Measurements from ENCODE around the gene HENMT1.
"Not testable (repeated sequence)": the region's sequence is repeated elsewhere in the genome, so short reads cannot be mapped to it uniquely, and the experiment has no call there.

HENMT1 gene

GRCh38 chr1:108669679-108670078 is 8.8 kb upstream of the HENMT1 start:
- no peak overlapping the region for H3K27ac ChIP-seq
- TF ChIP-seq, protein P1, sequence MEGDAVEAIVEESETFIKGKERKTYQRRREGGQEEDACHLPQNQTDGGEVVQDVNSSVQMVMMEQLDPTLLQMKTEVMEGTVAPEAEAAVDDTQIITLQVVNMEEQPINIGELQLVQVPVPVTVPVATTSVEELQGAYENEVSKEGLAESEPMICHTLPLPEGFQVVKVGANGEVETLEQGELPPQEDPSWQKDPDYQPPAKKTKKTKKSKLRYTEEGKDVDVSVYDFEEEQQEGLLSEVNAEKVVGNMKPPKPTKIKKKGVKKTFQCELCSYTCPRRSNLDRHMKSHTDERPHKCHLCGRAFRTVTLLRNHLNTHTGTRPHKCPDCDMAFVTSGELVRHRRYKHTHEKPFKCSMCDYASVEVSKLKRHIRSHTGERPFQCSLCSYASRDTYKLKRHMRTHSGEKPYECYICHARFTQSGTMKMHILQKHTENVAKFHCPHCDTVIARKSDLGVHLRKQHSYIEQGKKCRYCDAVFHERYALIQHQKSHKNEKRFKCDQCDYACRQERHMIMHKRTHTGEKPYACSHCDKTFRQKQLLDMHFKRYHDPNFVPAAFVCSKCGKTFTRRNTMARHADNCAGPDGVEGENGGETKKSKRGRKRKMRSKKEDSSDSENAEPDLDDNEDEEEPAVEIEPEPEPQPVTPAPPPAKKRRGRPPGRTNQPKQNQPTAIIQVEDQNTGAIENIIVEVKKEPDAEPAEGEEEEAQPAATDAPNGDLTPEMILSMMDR (IDR thresholded peaks at IDR 0.05), result no peak
- no peak for TF ChIP-seq ZFX (IDR thresholded peaks at IDR 0.05; ENCODE audit: borderline replicate concordance)

- no peak for TF ChIP-seq ZFX (IDR thresholded peaks at IDR 0.05; ENCODE audit: borderline replicate concordance)
- TF ChIP-seq, protein P1 (IDR thresholded peaks at IDR 0.05), result no peak
- H3K27ac ChIP-seq, result no peak overlapping the region
These were observed 7.9 kb upstream of the HENMT1 start for GRCh38 chr1:108668777-108669176.

DNA sequence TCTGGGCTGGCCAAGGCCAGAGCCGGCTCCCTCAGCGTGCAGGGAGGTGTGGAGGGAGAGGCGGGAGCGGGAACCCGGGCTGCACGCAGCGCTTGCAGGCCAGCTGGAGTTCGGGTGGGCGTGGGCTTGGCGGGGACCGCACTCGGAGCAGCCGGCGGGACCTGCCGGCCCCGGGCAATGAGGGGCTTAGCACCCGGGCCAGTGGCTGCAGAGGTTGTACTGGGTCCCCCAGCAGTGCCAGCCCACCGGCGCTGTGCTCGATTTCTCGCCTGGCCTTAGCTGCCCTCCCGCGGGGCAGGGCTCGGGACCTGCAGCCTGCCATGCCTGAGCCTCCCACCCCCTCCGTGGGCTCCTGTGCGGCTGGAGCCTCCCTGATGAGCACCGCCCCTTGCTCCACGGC is 6.5 kb upstream of the HENMT1 start:
- not testable (repeated sequence) for H3K27ac ChIP-seq

DNA sequence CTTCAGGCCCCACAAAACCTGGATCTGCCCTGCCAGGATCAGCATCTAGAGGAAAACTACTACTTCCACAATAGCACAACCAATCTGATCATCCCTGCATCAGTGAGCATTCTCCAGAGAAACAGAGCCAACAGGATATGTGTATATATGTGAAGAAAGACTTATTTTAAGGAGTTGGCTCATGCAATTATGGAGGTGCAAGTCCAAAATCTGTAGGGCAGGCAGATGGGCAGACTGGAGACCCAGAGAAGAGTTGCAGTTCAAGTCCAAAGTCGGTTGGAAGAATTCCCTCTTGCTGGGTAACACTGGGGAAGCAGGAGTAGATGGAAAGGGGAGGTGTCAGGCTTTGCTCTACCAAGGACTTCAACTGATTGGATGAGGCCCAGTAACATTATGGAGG is 4.9 kb upstream of the HENMT1 start:
- H3K27ac ChIP-seq, result no peak overlapping the region
- TF ChIP-seq, protein P1 (IDR thresholded peaks at IDR 0.05), result no peak
- no peak for TF ChIP-seq ZFX (IDR thresholded peaks at IDR 0.05; ENCODE audit: borderline replicate concordance)

GRCh38 chr1:108665067-108665466 is 4.2 kb upstream of the HENMT1 start:
- no peak for TF ChIP-seq ZFX (IDR thresholded peaks at IDR 0.05; ENCODE audit: borderline replicate concordance)
- TF ChIP-seq, protein P1 (IDR thresholded peaks at IDR 0.05), result no peak
- H3K27ac ChIP-seq, result no peak overlapping the region

DNA sequence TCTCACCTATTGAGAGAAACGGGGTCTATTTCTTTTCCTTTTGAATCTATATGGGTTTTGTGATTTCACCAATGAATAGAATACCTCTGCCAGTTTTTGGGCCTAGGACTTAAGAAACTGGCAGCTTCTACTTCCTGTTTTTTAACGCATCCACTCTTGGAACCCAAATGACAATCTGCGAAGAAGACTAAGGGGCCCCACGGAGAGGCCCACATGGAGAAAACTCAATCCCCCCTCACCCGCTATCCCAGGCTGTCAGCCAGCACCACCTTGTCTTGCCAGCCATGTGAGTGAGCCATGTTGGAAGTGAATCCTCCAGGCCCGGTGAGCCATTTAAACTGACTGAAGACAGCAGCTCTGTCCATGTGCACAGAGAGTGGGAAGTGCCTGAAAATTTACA is 3.6 kb upstream of the HENMT1 start:
- H3K27ac ChIP-seq, result no peak overlapping the region
- no peak for TF ChIP-seq ZFX (IDR thresholded peaks at IDR 0.05; ENCODE audit: borderline replicate concordance)
- TF ChIP-seq, protein P1 (IDR thresholded peaks at IDR 0.05), result no peak

GRCh38 chr1:108663074-108663473 is 2.2 kb upstream of the HENMT1 start:
- no peak for TF ChIP-seq ZFX (IDR thresholded peaks at IDR 0.05; ENCODE audit: borderline replicate concordance)
- TF ChIP-seq, protein P1 (IDR thresholded peaks at IDR 0.05), result no peak
- H3K27ac ChIP-seq, result no peak overlapping the region

DNA sequence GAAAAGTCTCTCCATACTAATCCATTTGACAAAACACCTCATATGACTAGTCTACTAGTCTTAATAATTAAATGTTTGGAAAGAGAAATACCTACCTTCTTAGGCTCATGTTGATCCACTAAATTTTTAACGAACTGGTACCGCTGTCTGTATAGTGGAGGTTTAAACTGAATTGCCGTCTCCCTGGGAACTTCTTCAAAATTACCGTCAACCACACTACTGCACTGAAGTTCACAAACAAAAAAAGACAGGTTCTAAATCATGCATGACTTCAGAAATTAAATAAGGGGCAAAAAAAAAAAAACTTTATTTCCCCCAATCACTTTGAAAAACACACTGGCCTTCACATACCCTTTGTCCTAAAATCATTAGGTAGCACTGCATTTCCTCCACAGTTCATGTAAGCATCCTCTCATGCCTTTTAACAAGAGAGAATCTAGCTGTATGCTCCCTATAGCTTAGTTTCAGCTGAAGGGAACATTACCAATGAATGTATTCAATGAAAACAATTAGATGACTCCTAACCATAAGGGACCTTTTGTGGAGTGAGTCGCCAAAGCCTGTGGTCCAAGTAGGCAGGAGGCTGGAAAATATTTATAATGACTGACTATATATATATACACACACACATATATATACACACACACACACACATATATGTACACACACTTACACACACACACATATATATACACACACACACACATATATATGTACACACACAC is 3.4 kb downstream of the HENMT1 start:
- no peak overlapping the region for H3K27ac ChIP-seq
- TF ChIP-seq, protein P1 (IDR thresholded peaks at IDR 0.05), result no peak
- TF ChIP-seq ZFX (IDR thresholded peaks at IDR 0.05; ENCODE audit: borderline replicate concordance), result no peak

All from 22Rv1 (cell line).